ENCODE results near the gene SPINDOC. TPM values are rescaled to one million over a fixed set of nuclear protein-coding genes. Genes with fewer than 3 reads are reported as not detected.

The SPINDOC gene
- total RNA-seq, 2 experiments from 2014 or later = 4.0 to 4.8 TPM

GRCh38 chr11:63869683-63870082 is 56.4 kb downstream of the SPINDOC start:
- peaks cover 92% of the 10 kb centered on the region for H3K4me1 Mint-ChIP-seq (ENCODE audit: low read depth)
- H3K27ac Mint-ChIP-seq = peak overlapping the region; percentile 92
- no peaks in the 10 kb centered on the region for H3K9me3 Mint-ChIP-seq
- DNase-seq (peak; percentile 24 to 89 (median 48)), ATAC-seq (ENCODE audit: poor library complexity) (peak; percentile 74)
- Histone ChIP-seq H3K27ac (ENCODE audit: low read depth in 1 of 2, low read length in 2 of 2) (peak overlapping the region; percentile 47 to 58), H3K4me3 (ENCODE audit: low read length) (no peak overlapping the region), H3K4me1 (ENCODE audit: insufficient read depth, low read length) (peaks cover 95% of the 10 kb centered on the region), H3K36me3 (ENCODE audit: insufficient read depth, low read length) (peaks cover 3% of the 10 kb centered on the region), H3K27me3 (ENCODE audit: control insufficient read depth in 1 of 2, insufficient read depth in 2 of 2, low read length in 2 of 2) (no peaks in the 10 kb centered on the region), H3K9me3 (ENCODE audit: control insufficient read depth in 1 of 2, insufficient read depth in 1 of 2, low read length in 2 of 2) (no peaks in the 10 kb centered on the region)
- peak overlapping the region; percentile 78 for H3K4me3 Mint-ChIP-seq
- TF ChIP-seq CTCF (IDR thresholded peaks at IDR 0.05) = no peak
- H3K36me3 Mint-ChIP-seq (ENCODE audit: low read depth) = peaks cover 27% of the 10 kb centered on the region
- ChIA-PET POLR2A (interaction anchor here (0.9 to 2.3 kb wide), 6 partner anchors 11 to 31 kb away, joined by 3 to 8 read pairs (median 3); partner anchors contain the start of gene MARK2), CTCF (interaction anchor here (1.7 kb wide), 1 partner anchor 32 kb away, joined by 4 read pairs; the partner anchor contains the start of gene MARK2)
- no peaks in the 10 kb centered on the region for H3K27me3 Mint-ChIP-seq
- intact Hi-C loops (cut with DNase I, micrococcal nuclease) = loop anchor here (1.0 to 5.0 kb wide), 3 partner anchors 19 to 38 kb away; no protein-coding TSS in a partner anchor

- Histone ChIP-seq H3K36me3 (ENCODE audit: insufficient read depth, low read length) (peaks cover 5% of the 10 kb centered on the region), H3K4me3 (ENCODE audit: low read length) (no peak overlapping the region), H3K27ac (ENCODE audit: low read depth in 1 of 2, low read length in 2 of 2) (peak overlapping the region in 1 of 2 donors; percentile 47), H3K27me3 (ENCODE audit: control insufficient read depth in 1 of 2, insufficient read depth in 2 of 2, low read length in 2 of 2) (no peaks in the 10 kb centered on the region), H3K9me3 (ENCODE audit: control insufficient read depth in 1 of 2, insufficient read depth in 1 of 2, low read length in 2 of 2) (no peaks in the 10 kb centered on the region), H3K4me1 (ENCODE audit: insufficient read depth, low read length) (peaks cover 93% of the 10 kb centered on the region)
- intact Hi-C loops (cut with DNase I, micrococcal nuclease) = no loop called here
- Mint-ChIP-seq H3K4me1 (ENCODE audit: low read depth) (peaks cover 87% of the 10 kb centered on the region), H3K27ac (peak overlapping the region; percentile 92), H3K4me3 (peak overlapping the region; percentile 70), H3K9me3 (no peaks in the 10 kb centered on the region), H3K36me3 (ENCODE audit: low read depth) (peaks cover 27% of the 10 kb centered on the region), H3K27me3 (no peaks in the 10 kb centered on the region)
- no peak for TF ChIP-seq CTCF (IDR thresholded peaks at IDR 0.05)
- ATAC-seq (ENCODE audit: poor library complexity) (no peak), DNase-seq (peak in 2 of 14 experiments; percentile 45 to 55)
- CTCF ChIA-PET = interaction anchor here (1.7 kb wide), 1 partner anchor 32 kb away, joined by 4 read pairs; the partner anchor contains the start of gene MARK2
- POLR2A ChIA-PET = interaction anchor here (0.9 to 2.3 kb wide), 5 partner anchors 10 to 21 kb away, joined by 3 to 8 read pairs (median 3); no protein-coding TSS in a partner anchor
These were observed 57.3 kb downstream of the SPINDOC start for GRCh38 chr11:63870351-63871140.

- Histone ChIP-seq H3K36me3 (ENCODE audit: insufficient read depth, low read length) (peaks cover 18% of the 10 kb centered on the region), H3K9me3 (ENCODE audit: control insufficient read depth in 1 of 2, insufficient read depth in 1 of 2, low read length in 2 of 2) (no peaks in the 10 kb centered on the region), H3K4me1 (ENCODE audit: insufficient read depth, low read length) (peaks cover 80% of the 10 kb centered on the region), H3K27me3 (ENCODE audit: control insufficient read depth in 1 of 2, insufficient read depth in 2 of 2, low read length in 2 of 2) (no peaks in the 10 kb centered on the region), H3K4me3 (ENCODE audit: low read length) (no peak overlapping the region), H3K27ac (ENCODE audit: low read depth in 1 of 2, low read length in 2 of 2) (no peak overlapping the region)
- Mint-ChIP-seq H3K4me3 (peak overlapping the region; percentile 49), H3K27me3 (no peaks in the 10 kb centered on the region), H3K9me3 (no peaks in the 10 kb centered on the region), H3K4me1 (ENCODE audit: low read depth) (peaks cover 83% of the 10 kb centered on the region), H3K27ac (peak overlapping the region; percentile 33), H3K36me3 (ENCODE audit: low read depth) (peaks cover 30% of the 10 kb centered on the region)
- peak in 10 of 14 experiments; percentile 15 to 80 (median 32) for DNase-seq
- TF ChIP-seq CTCF (IDR thresholded peaks at IDR 0.05) = no peak
- intact Hi-C loops (cut with DNase I, micrococcal nuclease) = no loop called here
- ChIA-PET POLR2A (interaction anchor here (1.1 kb wide), 1 partner anchor 34 kb away, joined by 3 read pairs; the partner anchor contains the start of gene MARK2), CTCF (interaction anchor here (1.3 to 2.0 kb wide), 2 partner anchors 34 to 74 kb away, joined by 3 to 12 read pairs; partner anchors contain the start of gene MARK2)
- peak; percentile 71 for ATAC-seq (ENCODE audit: poor library complexity)
These were observed 58.9 kb downstream of the SPINDOC start for GRCh38 chr11:63871962-63872799.
